HCT116 (cell line): ENCODE data around the gene ZNF215. TPM values are rescaled to one million over a fixed set of nuclear protein-coding genes. Genes with fewer than 3 reads are reported as not detected.
"Not testable (repeated sequence)": the region's sequence is repeated elsewhere in the genome, so short reads cannot be mapped to it uniquely, and the experiment has no call there.

Experiments
- ATAC-seq: fragments of 200-7000 bp; cut with Tn5 transposase; 2 replicates; pipeline ENCODE4 v1.9.1; 2020; ENCODE audit warnings: mild to moderate bottlenecking, moderate library complexity
- BruUV-seq: library from RNA; stranded (reverse); fragments of 400-500 nt; replicated peaks from 2 replicates; lab custom pipeline; 2021; lab: Mats Ljungman, UMichigan
- CTCF ChIA-PET: fragments of 300-600 bp; sonication (Branson Sonifier 250); formaldehyde crosslinking; loops from one replicate; lab custom pipeline; 2021; ENCODE audit warnings: antibody characterized with exemption; lab: Charles Lee
- POLR2A ChIA-PET: fragments of 300-600, 350-600 bp; sonication (Branson Sonifier 250); formaldehyde crosslinking; loops from one replicate; lab custom pipeline; 2021; ENCODE audit warnings: antibody characterized with exemption; lab: Charles Lee
- RAD21 ChIA-PET, 2 experiments: fragments of 300-600 bp; sonication (Branson Sonifier 250); formaldehyde crosslinking; loops; one replicate each; lab custom pipeline; 2023; ENCODE audit warnings: low total read pairs in 2 of 2; ENCODE audit not compliant: uncharacterized antibody in 2 of 2, unreplicated experiment in 2 of 2, low non-redundant PET in 1 of 2; lab: Charles Lee
- DNase-seq: peaks from one replicate; pipeline ENCODE4 v3.0.0-alpha.2; 2010; ENCODE audit warnings: low read depth, low spot score
- H2AFZ ChIP-seq: fragments of 200-600 bp; shearing (Covaris generic), sonication (generic); 2 replicates; pipeline ENCODE4 v1.6.1; 2017; ENCODE audit warnings: low read depth, mixed run types, mixed read lengths, antibody characterized with exemption, low read length; ENCODE audit not compliant: poor library complexity, severe bottlenecking
- H3K27ac ChIP-seq: 2 replicates; pipeline ENCODE4 v1.5.1; 2012; ENCODE audit warnings: low read depth, low read length
- H3K27me3 ChIP-seq: fragments of 200-600 bp; sonication (generic); 2 replicates; pipeline ENCODE4 v1.6.1; 2016; ENCODE audit warnings: mixed run types, low read length, mixed read lengths; ENCODE audit not compliant: insufficient read depth
- H3K36me3 ChIP-seq, 2 experiments: fragments of 200-500 bp in 1 of 2; fragments of 200-600 bp in 1 of 2; sonication (Bioruptor generic) in 1 of 2; sonication (generic) in 1 of 2; 2 replicates each; pipeline versions ENCODE4 v1.5.1 to v1.6.1; 2014 to 2016; ENCODE audit warnings: low read length in 2 of 2, inconsistent platforms in 1 of 2, mixed read lengths in 1 of 2, mixed run types in 1 of 2; ENCODE audit not compliant: insufficient read depth in 2 of 2, control insufficient read depth in 1 of 2
- H3K4me1 ChIP-seq, 2 experiments: fragments of 200-600 bp in 1 of 2; sonication (generic) in 1 of 2; 2 replicates each; pipeline versions ENCODE4 v1.5.1 to v1.6.1; 2012 to 2017; ENCODE audit warnings: low read length in 2 of 2, inconsistent platforms in 1 of 2, mild to moderate bottlenecking in 1 of 2, mixed read lengths in 1 of 2, mixed run types in 1 of 2, moderate library complexity in 1 of 2; ENCODE audit not compliant: insufficient read depth in 2 of 2, control insufficient read depth in 1 of 2
- H3K4me2 ChIP-seq: fragments of 200-600 bp; sonication (generic); 2 replicates; pipeline ENCODE4 v1.6.1; 2017; ENCODE audit warnings: mixed run types, low read length, mixed read lengths
- H3K4me3 ChIP-seq, 2 experiments: fragments of 200-600 bp in 1 of 2; sonication (generic) in 1 of 2; replicated peaks in 1 of 2; 2 replicates each; pipeline ENCODE4 v1.5.1; 2011 to 2016; ENCODE audit warnings: low read length in 2 of 2, control low read depth in 1 of 2, low read depth in 1 of 2, mild to moderate bottlenecking in 1 of 2, mixed read lengths in 1 of 2, mixed run types in 1 of 2
- H3K79me2 ChIP-seq: fragments of 200-600 bp; sonication (generic); 2 replicates; pipeline ENCODE4 v1.6.1; 2017; ENCODE audit warnings: mild to moderate bottlenecking, mixed run types, low read length, moderate library complexity, mixed read lengths; ENCODE audit not compliant: insufficient read depth
- H3K9ac ChIP-seq: fragments of 200-600 bp; sonication (generic); 2 replicates; pipeline ENCODE4 v1.6.1; 2016; ENCODE audit warnings: low read length, mixed read lengths
- H3K9me2 ChIP-seq: fragments of 200-600 bp; sonication (generic), shearing (Covaris generic); 2 replicates; pipeline ENCODE4 v1.6.1; 2017; ENCODE audit warnings: mixed run types, mild to moderate bottlenecking, moderate library complexity; ENCODE audit not compliant: insufficient read depth
- H3K9me3 ChIP-seq, 2 experiments: fragments of 200-500 bp in 1 of 2; fragments of 200-600 bp in 1 of 2; sonication (Bioruptor generic) in 1 of 2; sonication (generic) in 1 of 2; 2 replicates each; pipeline ENCODE4 v1.6.1; 2014 to 2017; ENCODE audit warnings: low read length in 2 of 2, mixed read lengths in 2 of 2, inconsistent platforms in 1 of 2, low read depth in 1 of 2, mild to moderate bottlenecking in 1 of 2, mixed run types in 1 of 2, moderate library complexity in 1 of 2; ENCODE audit not compliant: control insufficient read depth in 1 of 2, insufficient read depth in 1 of 2
- H4K20me1 ChIP-seq: fragments of 200-600 bp; sonication (generic), shearing (Covaris generic); 2 replicates; pipeline ENCODE4 v1.6.1; 2017; ENCODE audit warnings: mixed run types, mild to moderate bottlenecking, moderate library complexity; ENCODE audit not compliant: insufficient read depth
- ELF1 ChIP-seq: IDR thresholded peaks from 2 replicates; pipeline ENCODE4 v1.6.1; 2012; ENCODE audit warnings: low read depth, borderline replicate concordance
- EZH2 ChIP-seq: fragments of 200-600 bp; sonication (generic); IDR thresholded peaks from 2 replicates; pipeline ENCODE4 v1.6.1; 2017; ENCODE audit warnings: antibody characterized with exemption, mixed run types
- FOSL1 ChIP-seq: IDR thresholded peaks from 2 replicates; pipeline ENCODE4 v1.6.1; 2012; ENCODE audit warnings: low read depth
- POLR2A ChIP-seq: IDR thresholded peaks from 2 replicates; pipeline ENCODE4 v1.7.0; 2011; ENCODE audit warnings: borderline replicate concordance; ENCODE audit not compliant: insufficient read depth, insufficient read length; ENCODE audit errors: extremely low read depth
- POLR2AphosphoS5 ChIP-seq: IDR thresholded peaks from 2 replicates; pipeline ENCODE4 v1.6.1; 2011; ENCODE audit warnings: mild to moderate bottlenecking, low read depth, low read length, moderate library complexity
- RAD21 ChIP-seq: IDR thresholded peaks from 2 replicates; pipeline ENCODE4 v1.6.1; 2012; ENCODE audit warnings: low read depth, mild to moderate bottlenecking
- SRF ChIP-seq: IDR thresholded peaks from 2 replicates; pipeline ENCODE4 v1.6.1; 2012; ENCODE audit warnings: low read depth
- TCF7L2 ChIP-seq: IDR thresholded peaks from 2 replicates; pipeline ENCODE4 v1.7.0; 2011; ENCODE audit warnings: borderline replicate concordance, inconsistent platforms; ENCODE audit not compliant: insufficient read depth, insufficient read length; ENCODE audit errors: extremely low read depth
- YY1 ChIP-seq: IDR thresholded peaks from 2 replicates; pipeline ENCODE4 v1.6.1; 2011; ENCODE audit warnings: low read length, low read depth, moderate library complexity, mild to moderate bottlenecking; ENCODE audit not compliant: insufficient replicate concordance; ENCODE audit errors: extremely low read depth
- ZFX ChIP-seq: fragments of 450-650 bp; IDR thresholded peaks from 2 replicates; pipeline ENCODE4 v1.6.1; 2017
- ZNF274 ChIP-seq: fragments of 200-500 bp; sonication (Bioruptor generic); IDR thresholded peaks from 2 replicates; pipeline ENCODE4 v1.6.1; 2014; ENCODE audit warnings: mild to moderate bottlenecking, low read depth, low read length, inconsistent platforms
- intact Hi-C: fragments of 100-400 bp; cut with micrococcal nuclease; formaldehyde crosslinking; loops from 2 replicates; pipeline ENCODE4 v1.10.0; 2022
- total RNA-seq: library from RNA; stranded (reverse); gene quantifications from one replicate; pipeline ENCODE4 v1.2.1, GENCODE V29; 2021; ENCODE audit not compliant: unreplicated experiment
- TF ChIP-seq, protein P1 (sequence below), 3 experiments: fragments of 200-600 bp in 1 of 3; sonication (generic) in 1 of 3; IDR thresholded peaks in 2 of 3; conservative IDR thresholded peaks in 1 of 3; 2 replicates each; pipeline ENCODE4 v1.5.1; 2012 to 2017; ENCODE audit warnings: low read depth in 2 of 3, low read length in 2 of 3, antibody characterized with exemption in 1 of 3, borderline replicate concordance in 1 of 3, control low read depth in 1 of 3, mild to moderate bottlenecking in 1 of 3, mixed read lengths in 1 of 3, mixed run types in 1 of 3, moderate library complexity in 1 of 3; ENCODE audit not compliant: insufficient read depth in 1 of 3

The ZNF215 gene
- total RNA-seq, 1 experiment from 2014 or later: 9.9 TPM

DNA sequence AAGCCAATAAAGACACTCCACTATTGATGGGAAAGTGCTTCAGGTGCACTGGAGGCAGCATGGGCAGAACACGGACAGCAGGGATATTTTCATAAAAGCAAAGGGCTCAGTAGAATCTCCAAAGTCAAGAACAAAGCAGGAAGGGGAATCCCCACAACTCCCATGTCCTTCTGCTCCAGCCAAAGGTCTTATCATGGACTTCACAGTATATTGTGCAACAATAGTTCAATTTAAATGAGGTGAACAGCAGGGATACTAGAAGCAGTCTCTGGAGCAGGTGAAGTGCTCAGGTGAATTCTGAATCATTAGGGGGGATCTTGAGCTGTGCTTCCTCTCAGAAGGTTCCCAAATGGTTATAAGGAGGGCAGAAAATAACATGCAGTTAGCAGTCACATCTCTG, 27.3 kb upstream of the ZNF215 start:
- BruUV-seq: no TSS peak
- TF ChIP-seq ZNF274 (no peak), YY1 (no peak), POLR2A (no peak), POLR2AphosphoS5 (no peak), RAD21 (no peak), TCF7L2 (no peak), ELF1 (no peak), FOSL1 (no peak), SRF (no peak), ZFX (no peak)
- Histone ChIP-seq H3K9ac (no peak overlapping the region), H3K9me2 (no peaks in the 10 kb centered on the region), H3K27me3 (peaks cover 40% of the 10 kb centered on the region), H2AFZ (no peak overlapping the region), H3K27ac (no peak overlapping the region), H3K79me2 (no peaks in the 10 kb centered on the region), H3K4me1 (no peaks in the 10 kb centered on the region), H3K4me3 (no peak overlapping the region), H4K20me1 (no peaks in the 10 kb centered on the region), H3K4me2 (no peak overlapping the region), H3K36me3 (no peaks in the 10 kb centered on the region), H3K9me3 (no peaks in the 10 kb centered on the region)
- CTCF ChIA-PET: no interaction called here
- intact Hi-C loops: no loop called here
- POLR2A ChIA-PET: no interaction called here
- DNase-seq (no peak), ATAC-seq (no peak)
- RAD21 ChIA-PET: no interaction called here

GRCh38 chr11:6900327-6900999, 25.8 kb upstream of the ZNF215 start:
- DNase-seq: no peak
- Histone ChIP-seq H3K79me2 (no peaks in the 10 kb centered on the region), H3K9ac (no peak overlapping the region), H3K9me2 (no peaks in the 10 kb centered on the region), H2AFZ (no peak overlapping the region), H3K4me2 (no peak overlapping the region), H3K36me3 (no peaks in the 10 kb centered on the region), H3K4me1 (no peaks in the 10 kb centered on the region), H3K27me3 (peaks cover 36% of the 10 kb centered on the region), H3K9me3 (no peaks in the 10 kb centered on the region), H3K4me3 (no peak overlapping the region), H3K27ac (no peak overlapping the region), H4K20me1 (no peaks in the 10 kb centered on the region)
- BruUV-seq: no TSS peak
- ChIA-PET POLR2A (no interaction called here), RAD21 (no interaction called here), CTCF (no interaction called here)
- TF ChIP-seq, protein P1, sequence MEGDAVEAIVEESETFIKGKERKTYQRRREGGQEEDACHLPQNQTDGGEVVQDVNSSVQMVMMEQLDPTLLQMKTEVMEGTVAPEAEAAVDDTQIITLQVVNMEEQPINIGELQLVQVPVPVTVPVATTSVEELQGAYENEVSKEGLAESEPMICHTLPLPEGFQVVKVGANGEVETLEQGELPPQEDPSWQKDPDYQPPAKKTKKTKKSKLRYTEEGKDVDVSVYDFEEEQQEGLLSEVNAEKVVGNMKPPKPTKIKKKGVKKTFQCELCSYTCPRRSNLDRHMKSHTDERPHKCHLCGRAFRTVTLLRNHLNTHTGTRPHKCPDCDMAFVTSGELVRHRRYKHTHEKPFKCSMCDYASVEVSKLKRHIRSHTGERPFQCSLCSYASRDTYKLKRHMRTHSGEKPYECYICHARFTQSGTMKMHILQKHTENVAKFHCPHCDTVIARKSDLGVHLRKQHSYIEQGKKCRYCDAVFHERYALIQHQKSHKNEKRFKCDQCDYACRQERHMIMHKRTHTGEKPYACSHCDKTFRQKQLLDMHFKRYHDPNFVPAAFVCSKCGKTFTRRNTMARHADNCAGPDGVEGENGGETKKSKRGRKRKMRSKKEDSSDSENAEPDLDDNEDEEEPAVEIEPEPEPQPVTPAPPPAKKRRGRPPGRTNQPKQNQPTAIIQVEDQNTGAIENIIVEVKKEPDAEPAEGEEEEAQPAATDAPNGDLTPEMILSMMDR (IDR thresholded peaks at IDR 0.05 in 2 of 3, conservative IDR thresholded peaks at IDR 0.05 in 1 of 3; ENCODE audit: borderline replicate concordance in 1 of 3, insufficient read depth in 1 of 3, low read depth in 2 of 3, low read length in 2 of 3): peak; percentile 11 to 46 (median 27); a peak in 4 of 6 replicates
- peak; percentile 37 for TF ChIP-seq RAD21
- no peak for TF ChIP-seq EZH2
- TF ChIP-seq POLR2AphosphoS5: no peak
- no peak; the same call in 1 of the 2 replicates for ATAC-seq
- intact Hi-C loops: no loop called here

DNA sequence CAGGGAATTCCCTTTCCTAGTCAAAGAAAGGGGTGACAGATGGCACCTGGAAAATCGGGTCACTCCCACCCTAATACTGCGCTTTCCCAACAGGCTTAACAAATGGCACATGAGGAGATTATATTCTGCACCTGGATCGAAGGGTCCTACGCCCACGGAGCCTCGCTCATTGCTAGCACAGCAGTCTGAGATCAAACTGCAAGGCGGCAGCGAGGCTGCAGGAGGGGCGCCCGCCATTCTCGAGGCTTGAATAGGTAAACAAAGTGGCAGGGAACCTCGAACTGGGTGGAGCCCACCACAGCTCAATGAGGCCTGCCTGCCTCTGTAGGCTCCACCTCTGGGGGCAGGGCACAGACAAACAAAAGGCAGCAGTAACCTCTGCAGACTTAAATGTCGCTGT, 21.4 kb upstream of the ZNF215 start:
- CTCF ChIA-PET, H3K27me3 ChIP-seq, H3K4me2 ChIP-seq, BruUV-seq, H3K4me1 ChIP-seq, H2AFZ ChIP-seq, H3K4me3 ChIP-seq, intact Hi-C loops, H3K9ac ChIP-seq, ATAC-seq, DNase-seq, RAD21 ChIA-PET, H3K79me2 ChIP-seq, H3K27ac ChIP-seq, H3K9me2 ChIP-seq, H4K20me1 ChIP-seq, H3K36me3 ChIP-seq, H3K9me3 ChIP-seq: not testable (repeated sequence)
- POLR2A ChIA-PET: interaction anchor here (0.9 kb wide), 1 partner anchor 21 kb away, joined by 4 read pairs; the partner anchor contains the start of gene ZNF215
